Measurements from ENCODE around the gene SMARCD1.

Gene SMARCD1

GRCh38 chr12:50084775-50085614 lies at the start of gene SMARCD1:
SMARCD1 (plus strand) TSS chr12:50085342; CDS start chr12:50085370, 28 bp downstream.
- peak; percentile 73 for DNase-seq

GRCh38 chr12:50038336-50038735 lies 46.8 kb upstream of the SMARCD1 start:
- DNase-seq = no peak

- DNase-seq = peak; percentile 91
Observed at GRCh38 chr12:50039151-50039835, 45.8 kb upstream of the SMARCD1 start.

- DNase-seq = no peak
Observed at GRCh38 chr12:50040657-50041056, 44.5 kb upstream of the SMARCD1 start.

- DNase-seq = no peak
Observed at GRCh38 chr12:50041062-50041860, 43.9 kb upstream of the SMARCD1 start.

GRCh38 chr12:50041962-50042361 lies 43.2 kb upstream of the SMARCD1 start:
- DNase-seq = no peak

GRCh38 chr12:50042693-50043092 lies 42.4 kb upstream of the SMARCD1 start:
- no peak for DNase-seq

GRCh38 chr12:50043308-50043707 lies 41.8 kb upstream of the SMARCD1 start:
- no peak for DNase-seq

GRCh38 chr12:50043854-50044253 lies 41.3 kb upstream of the SMARCD1 start:
- no peak for DNase-seq

GRCh38 chr12:50047693-50048250 lies 37.4 kb upstream of the SMARCD1 start:
- no peak for DNase-seq

- no peak for DNase-seq
Observed at GRCh38 chr12:50049254-50050118, 35.7 kb upstream of the SMARCD1 start.

GRCh38 chr12:50050119-50050385 lies 35.1 kb upstream of the SMARCD1 start:
- DNase-seq = no peak

GRCh38 chr12:50050410-50051098 lies 34.6 kb upstream of the SMARCD1 start:
- DNase-seq = no peak

- no peak for DNase-seq
Observed at GRCh38 chr12:50051101-50051806, 33.9 kb upstream of the SMARCD1 start.

GRCh38 chr12:50052544-50052943 lies 32.6 kb upstream of the SMARCD1 start:
- no peak for DNase-seq

GRCh38 chr12:50052964-50053363 lies 32.2 kb upstream of the SMARCD1 start:
- no peak for DNase-seq

GRCh38 chr12:50053583-50053982 lies 31.6 kb upstream of the SMARCD1 start:
- DNase-seq = no peak

GRCh38 chr12:50055831-50056638 lies 29.1 kb upstream of the SMARCD1 start:
- DNase-seq = peak; percentile 67

GRCh38 chr12:50056639-50056976 lies 28.5 kb upstream of the SMARCD1 start:
- no peak for DNase-seq

All from activated CD4-positive, CD25-positive, alpha-beta regulatory T cell treated with anti-CD3 and anti-CD28 coated beads, Interleukin-2, amount 50 U/mL, for 72 hours (primary cell).